SK-N-DZ (cell line): Measurements from ENCODE around the gene CENPF.
A peak's percentile ranks its signal among the peaks of the same experiment; 100 is the strongest.
"Not testable (repeated sequence)": the region's sequence is repeated elsewhere in the genome, so short reads cannot be mapped to it uniquely, and the experiment has no call there.

Experiments
- DNase-seq: peaks from one replicate; pipeline ENCODE4 v3.0.0-alpha.2; 2015; ENCODE audit warnings: low spot score

Gene CENPF

GRCh38 chr1:214582289-214582891, 20.6 kb upstream of the CENPF start:
- DNase-seq, result no peak

DNA sequence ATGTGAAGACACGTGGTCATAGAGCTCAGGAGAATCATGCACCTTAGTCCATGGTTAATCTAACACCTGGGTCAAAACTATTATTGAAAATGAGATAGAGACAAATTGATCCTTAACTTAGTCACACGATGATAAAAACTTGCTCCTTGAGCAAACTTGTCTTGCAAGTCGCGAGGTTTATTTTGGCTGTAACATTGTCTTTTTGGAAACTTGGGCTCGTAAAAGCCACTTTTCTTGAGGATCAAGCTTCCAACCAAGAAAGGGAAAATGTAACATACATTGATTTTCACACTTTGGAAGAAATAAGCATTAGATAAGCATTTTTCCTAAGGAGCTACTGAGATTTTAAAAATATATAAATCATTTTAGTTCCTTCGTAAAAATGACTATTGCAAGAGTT, 19.9 kb upstream of the CENPF start:
- no peak for DNase-seq

- no peak for DNase-seq
Observed at GRCh38 chr1:214583824-214584554, 19.0 kb upstream of the CENPF start.

- DNase-seq, result no peak
Observed at GRCh38 chr1:214584805-214585766, 17.9 kb upstream of the CENPF start.

DNA sequence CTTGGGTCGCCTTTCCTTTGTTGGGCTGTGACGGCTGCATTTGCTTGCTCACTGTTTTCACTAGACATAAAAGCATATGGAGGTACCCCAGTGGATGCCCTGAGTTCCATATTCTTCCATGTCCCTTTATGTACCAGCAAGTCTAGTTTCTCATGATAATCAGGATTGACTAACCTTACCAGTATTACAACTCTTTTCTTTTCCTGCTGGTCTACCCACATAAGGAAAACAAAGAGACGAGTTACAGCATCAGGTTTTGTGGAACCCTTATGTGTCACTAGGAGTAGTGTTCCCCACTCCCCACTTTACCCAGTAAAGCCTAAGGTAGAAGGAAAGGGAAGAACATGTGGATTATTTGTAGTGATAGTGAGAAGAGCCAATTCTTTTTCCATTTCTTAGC, 16.4 kb upstream of the CENPF start:
- no peak for DNase-seq

GRCh38 chr1:214587165-214587564, 15.8 kb upstream of the CENPF start:
- DNase-seq, result no peak

GRCh38 chr1:214588963-214589597, 13.9 kb upstream of the CENPF start:
- peak; percentile 70 for DNase-seq

DNA sequence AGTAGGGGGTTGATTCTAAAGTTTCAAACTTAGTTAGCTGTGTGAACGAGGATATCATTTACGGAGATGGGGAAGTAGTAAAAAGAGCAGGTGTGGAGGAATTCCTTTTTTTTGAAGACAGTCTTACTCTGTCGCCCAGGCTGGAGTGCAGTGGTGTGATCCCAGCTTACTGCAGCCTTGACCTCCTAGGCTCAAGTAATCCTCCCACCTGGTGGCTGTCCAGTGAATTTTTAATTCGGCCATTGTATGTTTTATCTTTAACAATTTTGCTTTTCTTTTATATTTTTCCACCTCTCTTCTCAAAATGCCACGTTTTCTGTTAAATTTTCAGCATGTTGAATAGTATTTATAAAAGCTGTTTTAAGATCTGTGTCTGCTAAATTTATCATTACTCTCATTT, 12.3 kb upstream of the CENPF start:
- DNase-seq, result no peak

DNA sequence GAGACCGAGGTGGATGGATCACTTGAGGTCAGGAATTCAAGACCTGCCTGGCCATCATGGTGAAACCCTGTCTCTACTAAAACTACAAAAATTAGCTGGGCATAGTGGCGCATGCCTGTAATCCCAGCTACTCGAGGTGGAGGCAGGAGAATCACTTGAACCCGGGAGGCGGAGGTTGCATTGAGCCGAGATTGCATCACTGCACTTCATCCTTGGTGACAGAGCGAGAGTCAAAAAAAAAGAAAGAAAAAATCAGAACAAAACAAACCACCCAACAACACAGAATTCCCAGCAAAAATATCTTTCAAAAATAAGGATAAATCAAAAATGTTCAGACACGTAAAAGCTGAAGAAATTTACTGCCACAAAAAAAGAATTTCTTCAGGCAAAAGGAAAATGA, 11.1 kb upstream of the CENPF start:
- not testable (repeated sequence) for DNase-seq

- DNase-seq, result no peak
Observed at GRCh38 chr1:214593158-214593557, 9.8 kb upstream of the CENPF start.

DNA sequence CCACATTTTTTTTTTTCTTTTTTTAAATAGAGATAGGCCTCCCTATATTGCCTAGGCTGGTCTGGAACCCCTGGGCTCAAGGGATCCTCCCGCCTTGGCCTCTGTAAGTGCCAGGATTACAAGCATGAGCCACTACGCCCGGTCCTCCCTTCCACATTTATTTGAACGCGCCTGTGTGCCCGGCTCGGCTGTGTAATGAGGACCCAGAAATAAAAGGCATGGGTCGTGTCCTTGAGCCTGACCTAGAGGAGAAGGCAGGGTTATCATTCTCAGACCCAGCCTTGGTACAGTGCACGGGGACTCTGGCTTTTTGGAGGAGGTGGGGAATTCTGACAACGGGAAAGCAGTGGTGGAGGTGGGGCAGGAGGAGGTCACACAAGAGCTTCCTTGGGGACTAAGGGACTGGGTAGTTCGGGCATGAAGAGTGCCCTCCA, 841 bp downstream of the CENPF start:
- peak; percentile 22 for DNase-seq

DNA sequence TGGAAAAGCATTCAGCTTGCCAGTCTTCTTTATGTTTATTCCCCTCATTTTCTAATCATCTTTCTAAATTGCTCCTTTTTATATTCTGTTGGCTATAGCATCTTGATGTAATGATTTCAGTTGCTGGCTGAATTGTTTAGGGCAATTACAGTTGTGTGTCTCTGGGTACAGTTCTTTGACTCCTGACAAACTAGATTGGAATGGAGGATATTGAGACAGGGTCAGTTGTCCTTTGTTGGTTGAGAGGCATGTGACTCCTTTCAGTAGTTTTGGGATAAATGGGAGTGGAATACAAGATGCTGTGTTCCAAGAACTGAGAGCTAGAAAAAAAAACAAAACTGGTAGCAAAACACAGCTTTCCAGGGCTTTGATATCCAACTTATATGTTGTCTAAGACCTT, 1.5 kb downstream of the CENPF start:
- no peak for DNase-seq

DNA sequence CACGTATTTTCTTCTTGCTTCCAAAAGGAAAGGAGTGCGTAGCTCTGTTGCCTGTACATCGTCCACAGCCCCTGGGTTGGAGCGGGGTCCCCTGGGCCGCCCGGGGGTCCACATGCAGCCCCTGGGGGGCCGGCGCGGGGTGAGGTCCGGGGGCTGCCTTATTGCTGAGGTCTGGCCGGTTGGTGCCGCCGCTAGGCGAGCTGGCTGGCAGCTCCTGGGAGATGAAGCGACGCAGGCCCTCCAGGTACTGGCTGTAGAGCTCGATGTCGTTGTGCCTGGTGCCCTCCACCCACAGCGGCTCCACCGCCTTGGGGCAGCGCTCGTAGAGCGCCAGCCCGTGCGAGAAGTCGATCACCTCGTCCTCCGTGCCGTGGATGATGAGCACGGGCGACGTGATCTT, 2.5 kb downstream of the CENPF start:
- DNase-seq, result not testable (repeated sequence)

- not testable (repeated sequence) for DNase-seq
Observed at GRCh38 chr1:214605933-214606925, 3.2 kb downstream of the CENPF start.

DNA sequence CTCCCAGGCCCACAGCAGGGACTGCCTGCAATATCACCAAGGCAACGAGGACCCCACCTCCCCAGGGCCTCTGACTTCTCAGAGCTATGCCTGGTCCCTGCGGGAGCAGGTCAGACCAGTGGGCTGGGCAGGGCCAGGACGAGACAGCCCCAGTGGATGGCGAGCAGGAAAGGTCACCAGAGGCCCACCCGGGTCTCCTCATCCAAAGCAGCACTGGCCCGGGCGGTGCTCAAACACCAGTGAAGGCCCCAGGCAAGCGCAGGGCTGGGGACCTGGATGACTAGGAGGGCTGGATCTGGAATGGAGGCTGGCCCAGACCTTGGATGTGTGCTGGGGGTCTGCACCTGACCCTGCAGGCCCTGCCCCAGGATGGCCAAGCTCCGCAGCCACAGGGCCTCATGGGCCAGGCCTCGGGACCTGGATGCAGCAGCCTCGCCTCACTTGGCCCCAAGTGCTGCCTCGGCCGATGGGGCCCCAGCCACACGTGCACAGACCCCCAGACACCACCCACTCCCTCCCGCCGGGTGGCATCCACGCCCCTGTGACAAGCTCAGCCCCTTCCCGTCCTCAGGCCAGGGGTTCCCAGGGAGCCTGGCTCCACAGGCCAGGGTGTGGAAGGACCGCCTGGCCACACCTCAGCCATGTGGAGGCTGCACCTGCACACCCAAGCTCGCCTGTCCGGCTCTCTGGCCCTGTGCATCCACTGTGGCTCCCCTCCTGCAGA, 4.7 kb downstream of the CENPF start:
- DNase-seq, result not testable (repeated sequence)

- DNase-seq, result not testable (repeated sequence)
Observed at GRCh38 chr1:214608216-214608783, 5.3 kb downstream of the CENPF start.

GRCh38 chr1:214608817-214609216, 5.8 kb downstream of the CENPF start:
- DNase-seq, result not testable (repeated sequence)

DNA sequence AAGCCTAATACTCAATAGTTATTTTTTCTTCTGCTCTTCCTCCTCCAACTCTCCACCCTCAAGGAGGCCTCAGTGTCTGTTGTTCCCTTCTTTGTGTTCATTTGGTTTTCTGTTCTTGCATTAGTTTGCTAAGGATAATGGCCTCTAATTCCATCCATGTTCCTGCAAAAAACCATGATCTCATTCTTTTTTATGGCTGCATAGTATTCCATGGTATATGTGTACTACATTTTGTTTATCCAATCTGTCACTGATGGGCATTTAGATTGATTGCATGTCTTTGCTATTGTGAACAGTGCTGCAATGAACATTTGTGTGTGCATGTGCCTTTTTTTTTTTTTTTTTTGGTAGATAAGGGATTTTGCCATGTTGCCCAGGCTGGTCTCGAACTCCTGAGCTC, 6.7 kb downstream of the CENPF start:
- no peak for DNase-seq

- not testable (repeated sequence) for DNase-seq
Observed at GRCh38 chr1:214610136-214610535, 7.1 kb downstream of the CENPF start.
